ENCODE results near the gene SLC17A9. TPM values are rescaled to one million over a fixed set of nuclear protein-coding genes. Genes with fewer than 3 reads are reported as not detected.

SLC17A9 gene
- total RNA-seq, 1 experiment from 2014 or later: 0.17 TPM

DNA sequence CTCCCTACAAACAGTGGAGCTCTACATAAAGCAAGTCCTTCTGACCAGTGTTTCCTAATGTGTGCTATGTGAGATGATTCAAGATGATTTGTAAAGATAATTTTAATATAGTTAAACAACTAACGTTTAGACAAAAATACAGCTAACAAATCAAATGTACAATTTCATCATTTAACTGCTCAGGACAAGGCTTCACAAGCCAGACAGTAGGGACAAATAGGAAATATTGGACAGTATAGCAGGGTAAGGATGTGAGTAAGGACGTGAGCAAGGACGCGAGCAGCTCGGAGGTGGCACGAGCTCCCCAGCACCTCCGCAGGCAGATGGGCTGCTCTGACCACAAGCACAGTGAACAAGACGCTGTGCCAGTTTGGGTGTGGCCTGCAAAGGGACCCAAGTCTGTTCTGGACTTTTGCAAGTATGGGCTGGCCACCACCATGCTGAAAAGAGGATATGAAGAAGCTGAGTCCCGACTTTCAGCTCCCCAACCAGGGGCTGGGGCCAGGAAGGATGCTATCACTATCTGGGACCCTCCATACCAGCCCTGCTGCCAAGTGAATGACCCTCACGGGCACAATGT is 40.7 kb upstream of the SLC17A9 start:
- H3K4me3 ChIP-seq (ENCODE audit: low read depth, low read length, poor library complexity, severe bottlenecking): no peak overlapping the region
- H3K27me3 ChIP-seq (replicated peaks; ENCODE audit: insufficient read depth, low read depth, low read length, poor library complexity): no peaks in the 10 kb centered on the region
- ChIA-PET CTCF (no interaction called here), POLR2A (ENCODE audit: low non-redundant PET) (no interaction called here)
- intact Hi-C loops (cut with micrococcal nuclease; ENCODE audit: unreplicated experiment): no loop called here
- no TSS peak for BruUV-seq (replicated peaks)
- no peaks in the 10 kb centered on the region for H3K9me3 ChIP-seq (ENCODE audit: low read depth, low read length, poor library complexity, severe bottlenecking)
- peaks cover 20% of the 10 kb centered on the region for H3K4me1 ChIP-seq (ENCODE audit: insufficient read depth, low read length, poor library complexity, severe bottlenecking)
- H3K36me3 ChIP-seq (ENCODE audit: insufficient read depth, low read length, poor library complexity, severe bottlenecking): peaks cover 67% of the 10 kb centered on the region
- no peak overlapping the region for H3K27ac ChIP-seq (ENCODE audit: low read depth, low read length, poor library complexity, severe bottlenecking)
- no peak for TF ChIP-seq EZH2 (IDR thresholded peaks at IDR 0.05; ENCODE audit: borderline replicate concordance, low read depth, low read length, poor library complexity, severe bottlenecking)
- no peak for TF ChIP-seq CTCF (conservative IDR thresholded peaks at IDR 0.05; ENCODE audit: low read depth, low read length)
- no peak for DNase-seq (ENCODE audit: low spot score)

DNA sequence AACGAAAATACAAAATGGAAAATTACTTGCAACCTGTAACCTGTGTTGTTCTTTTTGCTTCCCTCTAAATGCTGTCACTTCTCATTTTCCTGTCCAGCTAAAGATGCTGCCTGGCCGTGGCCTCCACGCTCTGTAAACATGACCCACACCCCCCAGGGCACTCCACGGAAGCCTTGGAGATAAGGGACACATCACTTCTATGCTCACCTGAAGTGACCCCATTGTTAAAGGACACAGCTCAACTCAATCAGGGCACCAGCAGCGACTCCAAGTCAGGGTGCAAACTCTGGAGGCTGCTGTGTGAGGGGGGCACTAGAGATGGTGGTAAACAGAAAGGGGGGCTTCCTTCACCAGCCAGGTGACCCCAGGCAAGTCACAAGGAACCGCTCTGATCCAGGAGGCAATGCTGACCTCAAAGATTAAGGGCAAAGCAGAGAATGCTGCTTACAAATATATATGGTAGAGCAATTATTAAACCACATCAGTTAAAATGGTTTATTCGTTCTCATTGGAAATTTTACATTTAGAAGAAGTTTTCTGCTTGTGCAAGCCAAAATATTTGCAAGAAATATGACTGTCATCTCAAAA is 39.4 kb upstream of the SLC17A9 start:
- no TSS peak for BruUV-seq (replicated peaks)
- peaks cover 54% of the 10 kb centered on the region for H3K36me3 ChIP-seq (ENCODE audit: insufficient read depth, low read length, poor library complexity, severe bottlenecking)
- DNase-seq (ENCODE audit: low spot score): no peak
- H3K4me1 ChIP-seq (ENCODE audit: insufficient read depth, low read length, poor library complexity, severe bottlenecking): peaks cover 32% of the 10 kb centered on the region
- H3K9me3 ChIP-seq (ENCODE audit: low read depth, low read length, poor library complexity, severe bottlenecking): no peaks in the 10 kb centered on the region
- POLR2A ChIA-PET (ENCODE audit: low non-redundant PET): no interaction called here
- intact Hi-C loops (cut with micrococcal nuclease; ENCODE audit: unreplicated experiment): no loop called here
- H3K27me3 ChIP-seq (replicated peaks; ENCODE audit: insufficient read depth, low read depth, low read length, poor library complexity): no peaks in the 10 kb centered on the region
- CTCF ChIA-PET: no interaction called here
- no peak for TF ChIP-seq EZH2 (IDR thresholded peaks at IDR 0.05; ENCODE audit: borderline replicate concordance, low read depth, low read length, poor library complexity, severe bottlenecking)
- no peak for TF ChIP-seq CTCF (conservative IDR thresholded peaks at IDR 0.05; ENCODE audit: low read depth, low read length)
- no peak overlapping the region for H3K27ac ChIP-seq (ENCODE audit: low read depth, low read length, poor library complexity, severe bottlenecking)
- H3K4me3 ChIP-seq (ENCODE audit: low read depth, low read length, poor library complexity, severe bottlenecking): no peak overlapping the region

DNA sequence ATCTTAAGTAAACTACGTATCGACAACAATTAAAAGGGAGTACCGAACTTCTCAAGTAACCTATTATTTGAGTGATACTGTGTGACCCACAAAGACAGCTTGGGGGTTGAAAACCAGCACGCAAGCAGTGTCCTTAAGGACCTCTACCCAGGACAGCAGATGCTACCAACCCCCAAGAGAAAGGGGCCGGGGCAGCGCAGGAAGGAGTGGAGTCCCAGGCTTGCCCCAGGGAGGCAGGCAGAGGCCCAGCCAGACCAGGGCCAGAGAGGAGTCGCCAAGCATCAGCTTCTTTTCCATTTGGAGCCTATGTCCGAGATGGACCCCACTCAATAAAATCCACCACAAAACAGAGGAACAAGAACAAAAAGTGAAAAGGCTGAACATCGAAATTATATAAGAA is 38.1 kb upstream of the SLC17A9 start:
- BruUV-seq (replicated peaks): no TSS peak
- no peak for DNase-seq (ENCODE audit: low spot score)
- H3K4me3 ChIP-seq (ENCODE audit: low read depth, low read length, poor library complexity, severe bottlenecking): no peak overlapping the region
- H3K36me3 ChIP-seq (ENCODE audit: insufficient read depth, low read length, poor library complexity, severe bottlenecking): peaks cover 41% of the 10 kb centered on the region
- peaks cover 44% of the 10 kb centered on the region for H3K4me1 ChIP-seq (ENCODE audit: insufficient read depth, low read length, poor library complexity, severe bottlenecking)
- H3K27me3 ChIP-seq (replicated peaks; ENCODE audit: insufficient read depth, low read depth, low read length, poor library complexity): no peaks in the 10 kb centered on the region
- TF ChIP-seq EZH2 (IDR thresholded peaks at IDR 0.05; ENCODE audit: borderline replicate concordance, low read depth, low read length, poor library complexity, severe bottlenecking) (no peak), CTCF (conservative IDR thresholded peaks at IDR 0.05; ENCODE audit: low read depth, low read length) (no peak)
- H3K9me3 ChIP-seq (ENCODE audit: low read depth, low read length, poor library complexity, severe bottlenecking): no peaks in the 10 kb centered on the region
- ChIA-PET POLR2A (ENCODE audit: low non-redundant PET) (no interaction called here), CTCF (no interaction called here)
- H3K27ac ChIP-seq (ENCODE audit: low read depth, low read length, poor library complexity, severe bottlenecking): no peak overlapping the region
- intact Hi-C loops (cut with micrococcal nuclease; ENCODE audit: unreplicated experiment): no loop called here

Measured in A673 (cell line).